ENCODE results near the gene R3HDML.

The R3HDML gene

DNA sequence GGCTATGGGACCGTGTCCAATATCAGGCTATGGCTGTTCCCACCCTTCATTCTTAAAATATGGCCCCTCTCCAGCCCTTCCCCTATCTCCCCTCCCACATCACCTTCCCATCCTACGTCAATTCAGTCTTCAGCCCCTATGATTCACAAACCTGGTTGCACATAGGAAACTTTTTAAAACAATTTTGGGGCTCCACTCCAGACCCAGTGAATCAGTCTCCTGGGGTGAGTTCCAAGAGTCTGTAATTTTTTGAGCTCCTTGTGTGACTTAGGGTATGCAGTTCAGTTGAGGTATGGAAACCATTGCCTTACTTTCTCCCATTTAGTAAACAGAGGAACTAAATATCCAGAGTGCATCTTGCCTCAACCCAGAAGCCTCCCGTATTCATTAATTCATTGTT lies 24.2 kb downstream of the R3HDML start:
- DNase-seq (ENCODE audit: low read depth), result no peak
- no peak overlapping the region for H3K4me3 ChIP-seq (ENCODE audit: low read depth, low read length)
- TF ChIP-seq, protein P1, sequence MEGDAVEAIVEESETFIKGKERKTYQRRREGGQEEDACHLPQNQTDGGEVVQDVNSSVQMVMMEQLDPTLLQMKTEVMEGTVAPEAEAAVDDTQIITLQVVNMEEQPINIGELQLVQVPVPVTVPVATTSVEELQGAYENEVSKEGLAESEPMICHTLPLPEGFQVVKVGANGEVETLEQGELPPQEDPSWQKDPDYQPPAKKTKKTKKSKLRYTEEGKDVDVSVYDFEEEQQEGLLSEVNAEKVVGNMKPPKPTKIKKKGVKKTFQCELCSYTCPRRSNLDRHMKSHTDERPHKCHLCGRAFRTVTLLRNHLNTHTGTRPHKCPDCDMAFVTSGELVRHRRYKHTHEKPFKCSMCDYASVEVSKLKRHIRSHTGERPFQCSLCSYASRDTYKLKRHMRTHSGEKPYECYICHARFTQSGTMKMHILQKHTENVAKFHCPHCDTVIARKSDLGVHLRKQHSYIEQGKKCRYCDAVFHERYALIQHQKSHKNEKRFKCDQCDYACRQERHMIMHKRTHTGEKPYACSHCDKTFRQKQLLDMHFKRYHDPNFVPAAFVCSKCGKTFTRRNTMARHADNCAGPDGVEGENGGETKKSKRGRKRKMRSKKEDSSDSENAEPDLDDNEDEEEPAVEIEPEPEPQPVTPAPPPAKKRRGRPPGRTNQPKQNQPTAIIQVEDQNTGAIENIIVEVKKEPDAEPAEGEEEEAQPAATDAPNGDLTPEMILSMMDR (IDR thresholded peaks at IDR 0.05; ENCODE audit: control insufficient read depth, extremely low read depth, insufficient read depth), result no peak

DNA sequence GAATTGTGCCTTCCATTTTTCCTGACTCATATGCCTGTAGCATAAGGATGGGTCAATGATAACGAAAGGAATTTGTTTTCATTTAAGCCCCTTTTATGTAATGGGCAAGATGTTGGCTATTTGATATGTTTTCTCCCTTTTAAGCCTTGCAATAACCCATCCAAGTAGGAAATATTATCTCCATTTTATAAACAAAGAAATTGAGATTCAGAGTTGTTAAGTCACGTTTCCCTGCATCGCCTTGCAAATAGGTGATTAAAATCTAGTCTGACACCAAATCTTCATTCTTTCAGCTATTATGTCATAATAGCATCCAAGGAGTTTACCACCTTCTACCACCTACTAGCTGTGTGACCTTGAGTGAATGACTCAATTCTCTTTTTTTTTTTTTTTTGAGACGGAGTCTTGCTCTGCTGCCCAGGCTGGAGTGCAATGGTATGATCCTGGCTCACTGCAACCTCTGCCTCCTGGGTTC lies 25.7 kb downstream of the R3HDML start:
- TF ChIP-seq, protein P1 (IDR thresholded peaks at IDR 0.05; ENCODE audit: control insufficient read depth, extremely low read depth, insufficient read depth), result no peak
- no peak overlapping the region for H3K4me3 ChIP-seq (ENCODE audit: low read depth, low read length)
- no peak for DNase-seq (ENCODE audit: low read depth)

DNA sequence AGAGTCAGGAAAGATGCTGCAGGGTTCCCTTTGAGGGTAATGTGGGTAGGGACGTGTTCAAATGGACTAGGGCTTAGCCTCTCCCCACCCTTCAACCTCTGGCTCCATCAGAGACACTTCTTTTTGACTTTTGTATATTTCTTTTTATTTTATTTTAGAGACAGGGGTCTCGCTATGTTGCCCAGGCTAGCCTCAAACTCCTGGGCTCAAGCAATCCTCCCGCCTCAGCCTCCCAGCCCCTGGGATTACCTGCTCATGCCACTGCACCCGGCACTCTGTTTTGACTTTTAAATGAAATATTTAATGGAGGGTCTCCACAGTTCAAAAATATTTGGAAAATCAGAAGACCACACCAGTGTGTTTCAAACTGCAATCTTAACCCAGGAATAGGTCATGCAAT lies 27.2 kb downstream of the R3HDML start:
- DNase-seq (ENCODE audit: low read depth), result no peak
- H3K4me3 ChIP-seq (ENCODE audit: low read depth, low read length), result no peak overlapping the region
- TF ChIP-seq, protein P1 (IDR thresholded peaks at IDR 0.05; ENCODE audit: control insufficient read depth, extremely low read depth, insufficient read depth), result no peak

DNA sequence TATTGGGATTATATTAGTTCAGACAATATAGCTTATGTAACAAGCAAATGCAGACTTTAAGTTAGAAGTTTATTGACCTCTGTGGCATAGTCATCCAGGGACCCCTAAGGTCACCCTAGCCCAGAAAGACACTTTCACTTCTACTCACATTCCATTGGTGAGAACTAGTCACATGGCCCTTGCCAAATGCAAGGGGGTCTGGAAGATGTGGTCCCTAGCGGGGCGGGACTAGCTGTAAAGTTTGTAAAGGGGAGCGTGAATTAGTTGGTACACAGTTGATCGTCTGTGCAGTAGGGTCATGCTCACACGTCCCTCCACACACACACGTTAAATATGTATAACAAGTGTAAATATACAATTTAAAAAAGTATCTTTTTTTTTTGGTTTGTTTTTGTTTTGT lies 27.9 kb downstream of the R3HDML start:
- no peak for DNase-seq (ENCODE audit: low read depth)
- H3K4me3 ChIP-seq (ENCODE audit: low read depth, low read length), result no peak overlapping the region
- TF ChIP-seq, protein P1 (IDR thresholded peaks at IDR 0.05; ENCODE audit: control insufficient read depth, extremely low read depth, insufficient read depth), result no peak

DNA sequence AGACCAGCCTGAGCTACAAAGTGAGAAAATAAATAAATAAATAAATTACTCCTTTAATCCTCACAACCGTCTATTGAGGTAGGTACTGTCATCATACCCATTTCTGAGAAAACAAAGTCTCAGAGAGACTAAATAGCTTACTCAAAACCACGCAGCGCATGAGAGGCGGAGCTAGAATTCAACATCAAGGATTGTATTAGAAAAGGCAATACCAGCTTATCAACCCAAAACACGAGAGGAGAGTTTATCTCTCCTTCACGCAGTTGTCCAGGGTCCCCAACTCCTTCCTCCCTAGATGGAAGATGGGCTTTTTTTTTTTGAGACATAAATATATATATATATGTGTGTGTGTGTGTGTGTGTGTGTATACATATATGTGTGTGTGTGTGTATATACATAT lies 30.9 kb downstream of the R3HDML start:
- H3K4me3 ChIP-seq (ENCODE audit: low read depth, low read length), result no peak overlapping the region
- TF ChIP-seq, protein P1 (IDR thresholded peaks at IDR 0.05; ENCODE audit: control insufficient read depth, extremely low read depth, insufficient read depth), result no peak
- no peak for DNase-seq (ENCODE audit: low read depth)

DNA sequence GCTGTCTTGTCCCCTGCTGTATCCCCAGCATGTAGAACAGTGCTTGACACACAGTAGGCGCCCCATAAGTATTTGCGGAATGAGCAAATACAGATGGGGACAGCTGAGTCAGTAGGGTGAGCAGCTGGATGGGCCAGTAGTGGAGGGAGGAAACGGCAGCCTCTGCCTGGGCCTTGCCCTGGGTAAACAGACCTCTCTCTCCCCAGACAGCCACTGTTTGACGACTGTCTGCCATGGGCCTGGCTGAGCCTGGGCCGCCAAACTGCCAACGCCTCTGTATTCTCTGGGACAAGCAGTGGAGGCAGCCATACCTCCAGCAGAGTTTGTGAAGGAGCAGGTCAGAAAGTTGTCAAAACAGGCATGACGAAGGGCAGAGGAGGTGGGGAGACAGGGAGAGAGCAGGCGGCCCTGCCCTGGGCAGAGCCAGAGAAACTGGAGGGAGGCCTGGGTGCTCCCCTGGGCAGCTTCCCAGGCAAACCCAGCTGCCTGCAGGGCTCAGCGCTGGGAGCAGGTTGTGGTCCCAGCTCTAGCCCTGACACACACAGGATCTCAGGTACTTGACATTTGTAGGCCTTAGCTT lies 33.9 kb downstream of the R3HDML start:
- no peak for DNase-seq (ENCODE audit: low read depth)
- H3K4me3 ChIP-seq (ENCODE audit: low read depth, low read length), result no peak overlapping the region
- TF ChIP-seq, protein P1 (IDR thresholded peaks at IDR 0.05; ENCODE audit: control insufficient read depth, extremely low read depth, insufficient read depth), result no peak

DNA sequence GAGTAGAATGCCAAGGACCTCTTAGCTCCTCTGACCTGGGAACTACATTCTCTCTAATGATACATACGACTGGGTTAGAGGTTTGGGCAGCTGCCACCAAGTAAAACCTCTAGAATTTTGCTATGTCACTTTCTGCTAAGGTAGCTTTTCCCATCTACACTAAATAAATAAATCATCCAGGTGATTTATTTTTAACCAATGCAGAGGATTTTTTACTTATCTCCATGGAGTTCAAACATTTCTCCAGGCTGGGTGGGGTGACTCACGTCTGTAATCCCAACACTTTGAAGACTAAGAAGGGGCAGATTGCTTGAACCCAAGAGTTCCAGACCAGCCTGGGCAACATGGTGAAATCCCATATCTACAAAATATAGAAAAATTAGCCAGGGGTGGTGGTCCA lies 45.8 kb downstream of the R3HDML start:
- no peak for DNase-seq (ENCODE audit: low read depth)

More for the DNA sequence above, 45.8 kb downstream of the R3HDML start:
- no peak overlapping the region for H3K4me3 ChIP-seq (ENCODE audit: low read depth, low read length)
- TF ChIP-seq, protein P1 (IDR thresholded peaks at IDR 0.05; ENCODE audit: control insufficient read depth, extremely low read depth, insufficient read depth), result no peak
